HG03439 (cell line): ENCODE measurements around the gene ANO2.
"Not testable (repeated sequence)": the region's sequence is repeated elsewhere in the genome, so short reads cannot be mapped to it uniquely, and the experiment has no call there.

Experiments
- ATAC-seq: cut with Tn5 transposase; IDR thresholded peaks from one replicate; pipeline ENCODE4 v1.9.1; 2021; ENCODE audit warnings: mild to moderate bottlenecking, moderate library complexity; ENCODE audit not compliant: unreplicated experiment

The ANO2 gene

GRCh38 chr12:5889381-5890047, 55.5 kb downstream of the ANO2 start:
- ATAC-seq: no peak

GRCh38 chr12:5888816-5889315, 56.2 kb downstream of the ANO2 start:
- no peak for ATAC-seq

GRCh38 chr12:5887819-5888218, 57.2 kb downstream of the ANO2 start:
- ATAC-seq: not testable (repeated sequence)

- no peak for ATAC-seq
These were observed 60.2 kb downstream of the ANO2 start for GRCh38 chr12:5884866-5885265.

GRCh38 chr12:5884285-5884684, 60.8 kb downstream of the ANO2 start:
- ATAC-seq: no peak

- ATAC-seq: no peak
These were observed 62.4 kb downstream of the ANO2 start for GRCh38 chr12:5882511-5883190.

- no peak for ATAC-seq
These were observed 63.4 kb downstream of the ANO2 start for GRCh38 chr12:5881666-5882065.

- no peak for ATAC-seq
These were observed 63.9 kb downstream of the ANO2 start for GRCh38 chr12:5881101-5881606.

GRCh38 chr12:5875851-5876250, 69.2 kb downstream of the ANO2 start:
- no peak for ATAC-seq

GRCh38 chr12:5874514-5874913, 70.5 kb downstream of the ANO2 start:
- no peak for ATAC-seq

- ATAC-seq: no peak
These were observed 71.7 kb downstream of the ANO2 start for GRCh38 chr12:5873281-5873919.

GRCh38 chr12:5872745-5873144, 72.3 kb downstream of the ANO2 start:
- ATAC-seq: no peak

- ATAC-seq: no peak
These were observed 73.3 kb downstream of the ANO2 start for GRCh38 chr12:5871741-5872140.

- no peak for ATAC-seq
These were observed 74.9 kb downstream of the ANO2 start for GRCh38 chr12:5870183-5870582.

GRCh38 chr12:5868625-5869295, 76.3 kb downstream of the ANO2 start:
- no peak for ATAC-seq

- ATAC-seq: no peak
These were observed 79.7 kb downstream of the ANO2 start for GRCh38 chr12:5865397-5865796.

- ATAC-seq: no peak
These were observed 80.1 kb downstream of the ANO2 start for GRCh38 chr12:5864972-5865371.

GRCh38 chr12:5864301-5864700, 80.8 kb downstream of the ANO2 start:
- ATAC-seq: no peak

- ATAC-seq: no peak
These were observed 83.6 kb downstream of the ANO2 start for GRCh38 chr12:5861416-5861815.

- ATAC-seq: no peak
These were observed 88.4 kb downstream of the ANO2 start for GRCh38 chr12:5856692-5857091.

GRCh38 chr12:5846950-5847349, 98.1 kb downstream of the ANO2 start:
- ATAC-seq: no peak
